Germinal center (tissue), 1 donor: ENCODE results near the gene AIF1.

ENCODE experiments used
- DNase-seq: peaks from one replicate; pipeline ENCODE4 v3.0.0; 2012; ENCODE audit warnings: mixed read lengths, low spot score

The AIF1 gene

GRCh38 chr6:31642798-31643570, 27.9 kb downstream of the AIF1 start:
- DNase-seq = no peak

- no peak for DNase-seq
Observed at GRCh38 chr6:31643818-31644454, 28.9 kb downstream of the AIF1 start.

- no peak for DNase-seq
Observed at GRCh38 chr6:31645325-31645724, 30.3 kb downstream of the AIF1 start.

GRCh38 chr6:31651602-31652191, 36.7 kb downstream of the AIF1 start:
- DNase-seq = no peak

- DNase-seq = peak; percentile 90
Observed at GRCh38 chr6:31652925-31653724, 38.1 kb downstream of the AIF1 start.

GRCh38 chr6:31654574-31655348, 39.7 kb downstream of the AIF1 start:
- no peak for DNase-seq

- DNase-seq = no peak
Observed at GRCh38 chr6:31655349-31656237, 40.6 kb downstream of the AIF1 start, which contains the start of gene APOM. Gene APOM, plus strand, starts transcription at chr6:31655894. Its CDS starts 73 bp downstream, at chr6:31655967.

- no peak for DNase-seq
Observed at GRCh38 chr6:31657406-31658157, 42.5 kb downstream of the AIF1 start.

- no peak for DNase-seq
Observed at GRCh38 chr6:31658158-31658688, 43.2 kb downstream of the AIF1 start.

GRCh38 chr6:31658983-31659648, 44.1 kb downstream of the AIF1 start:
- no peak for DNase-seq

- peak; percentile 43 for DNase-seq
Observed at GRCh38 chr6:31659649-31660380, 44.8 kb downstream of the AIF1 start.

- DNase-seq = peak; percentile 88
Observed at GRCh38 chr6:31660381-31661261, 45.6 kb downstream of the AIF1 start, which contains the start of gene C6orf47. Gene C6orf47, minus strand, starts transcription at chr6:31660778. Its CDS starts 831 bp downstream, at chr6:31659947.

GRCh38 chr6:31661262-31662123, 46.5 kb downstream of the AIF1 start:
- no peak for DNase-seq

- DNase-seq = no peak
Observed at GRCh38 chr6:31662124-31662723, 47.2 kb downstream of the AIF1 start.

GRCh38 chr6:31663126-31663960, 48.3 kb downstream of the AIF1 start:
- DNase-seq = no peak
